SK-N-MC (cell line): ENCODE data around the gene CD58.

ENCODE experiments used
- DNase-seq: peaks from one replicate; pipeline ENCODE4 v3.0.0-alpha.2; 2011; ENCODE audit warnings: low read depth, low spot score
- H3K27ac ChIP-seq: fragments of 200-600 bp; sonication (generic); 2 replicates; pipeline ENCODE4 v1.5.1; 2016; ENCODE audit warnings: mixed run types
- H3K36me3 ChIP-seq: fragments of 200-600 bp; sonication (generic); 2 replicates; pipeline ENCODE4 v1.6.1; 2017; ENCODE audit warnings: antibody characterized with exemption, low read length, mixed read lengths; ENCODE audit not compliant: insufficient read depth
- H3K4me3 ChIP-seq: fragments of 200-600 bp; sonication (generic); 2 replicates; pipeline ENCODE4 v1.5.1; 2016
- H3K9ac ChIP-seq: fragments of 200-600 bp; sonication (generic); 2 replicates; pipeline ENCODE4 v1.8.0; 2017; ENCODE audit warnings: mixed run types, mixed read lengths; ENCODE audit not compliant: insufficient read length
- H3K9me3 ChIP-seq: fragments of 200-600 bp; sonication (generic); 2 replicates; pipeline ENCODE4 v1.6.1; 2017; ENCODE audit warnings: low read depth, mild to moderate bottlenecking, antibody characterized with exemption, low read length, moderate library complexity, mixed read lengths
- EZH2 ChIP-seq: fragments of 200-600 bp; sonication (generic); IDR thresholded peaks from one replicate; pipeline ENCODE4 v1.6.1; 2017; ENCODE audit warnings: antibody characterized with exemption
- FOXP2 ChIP-seq: optimal IDR thresholded peaks from 2 replicates; pipeline ENCODE3; 2011; ENCODE audit warnings: mild to moderate bottlenecking, moderate library complexity; ENCODE audit not compliant: insufficient read depth; ENCODE audit errors: extremely low read length, control extremely low read depth
- POLR2AphosphoS5 ChIP-seq: IDR thresholded peaks from 2 replicates; pipeline ENCODE4 v1.6.1; 2012; ENCODE audit warnings: mild to moderate bottlenecking, low read depth, low read length, borderline replicate concordance

The CD58 gene

DNA sequence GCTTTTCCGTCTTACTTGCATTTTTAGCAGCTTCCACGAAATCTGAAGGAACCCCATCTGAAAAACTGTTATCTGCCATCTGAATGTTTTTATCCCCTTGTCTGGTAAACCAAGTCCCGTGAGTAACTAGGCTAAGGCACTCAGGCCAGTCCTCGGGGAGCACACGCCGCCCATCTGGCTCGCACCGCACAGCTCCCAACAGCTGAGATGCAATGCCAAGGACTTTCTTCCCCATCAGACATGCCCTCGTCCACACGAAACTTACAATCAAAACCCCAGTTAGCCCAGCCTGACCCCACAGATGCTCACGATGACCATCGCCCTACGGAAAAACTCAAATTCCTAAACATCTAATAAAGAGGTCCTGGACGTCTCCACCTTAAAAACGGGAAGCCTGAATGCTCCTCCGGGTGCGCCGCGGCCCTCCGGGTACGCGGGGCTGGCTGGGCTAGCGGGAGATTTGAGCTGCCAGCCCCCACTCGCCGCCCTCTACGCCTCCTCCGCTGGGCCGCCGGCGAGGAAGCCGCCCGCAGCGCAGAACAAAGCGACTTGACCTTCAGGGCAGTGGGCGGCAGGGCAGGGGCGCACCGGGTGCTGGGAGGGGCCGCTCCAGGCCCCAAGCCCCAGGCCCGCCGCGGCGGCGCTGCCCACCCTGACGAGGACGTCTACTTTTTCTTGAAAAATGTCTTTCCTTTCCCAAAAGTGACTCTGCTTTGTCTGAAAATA, 36.6 kb downstream of the CD58 start:
- peaks cover 34% of the 10 kb centered on the region; the same call in 1 of the 2 replicates for H3K36me3 ChIP-seq
- no peak overlapping the region for H3K9ac ChIP-seq
- no peak for DNase-seq
- no peak overlapping the region for H3K27ac ChIP-seq
- no peaks in the 10 kb centered on the region for H3K9me3 ChIP-seq
- TF ChIP-seq FOXP2 (no peak), POLR2AphosphoS5 (no peak), EZH2 (no peak)
- no peak overlapping the region for H3K4me3 ChIP-seq

- Histone ChIP-seq H3K27ac (no peak overlapping the region), H3K9ac (no peak overlapping the region), H3K9me3 (no peaks in the 10 kb centered on the region), H3K4me3 (no peak overlapping the region), H3K36me3 (peaks cover 32% of the 10 kb centered on the region; the same call in 1 of the 2 replicates)
- TF ChIP-seq FOXP2: no peak
- DNase-seq: no peak
Measured at GRCh38 chr1:116533429-116533820, 37.4 kb downstream of the CD58 start.

DNA sequence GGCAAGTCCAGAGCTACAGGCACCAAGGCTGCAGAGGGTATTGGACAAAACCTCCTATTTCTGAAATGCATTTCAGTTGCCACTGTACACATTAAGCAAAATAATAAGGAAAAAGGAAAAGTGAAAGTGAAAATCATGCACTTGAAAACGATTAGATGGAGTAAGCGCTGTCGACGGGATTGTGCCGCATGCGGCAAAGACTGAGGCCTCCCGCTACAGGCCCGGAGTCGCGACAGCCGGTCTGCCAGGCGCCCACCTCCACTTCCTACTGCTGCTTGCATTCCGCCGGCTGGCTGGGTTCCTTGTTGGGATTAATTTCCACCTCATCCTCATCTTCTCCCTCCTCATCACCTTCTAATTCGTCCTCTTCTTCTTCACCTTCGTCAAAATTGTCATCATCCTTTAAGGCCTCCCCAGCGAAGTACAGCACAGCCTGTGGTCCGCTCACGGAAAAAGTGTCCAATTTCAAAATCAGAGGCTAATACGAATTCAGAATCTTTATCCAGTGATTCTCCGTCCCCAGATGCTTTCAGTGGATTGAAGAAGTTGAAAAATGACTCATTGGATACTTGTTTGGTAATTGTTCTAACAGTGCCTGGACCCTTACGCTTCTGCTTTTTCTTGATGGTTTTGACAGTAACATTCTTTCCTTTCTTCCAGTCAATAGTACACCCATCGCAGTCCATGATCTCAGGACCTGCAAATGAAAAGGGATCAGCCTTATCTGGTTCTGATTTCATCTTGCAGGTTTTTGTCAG, 38.0 kb downstream of the CD58 start:
- no peaks in the 10 kb centered on the region for H3K9me3 ChIP-seq
- DNase-seq: no peak
- no peak overlapping the region for H3K4me3 ChIP-seq
- no peak overlapping the region for H3K9ac ChIP-seq
- peaks cover 31% of the 10 kb centered on the region; the same call in 1 of the 2 replicates for H3K36me3 ChIP-seq
- no peak overlapping the region for H3K27ac ChIP-seq
- no peak for TF ChIP-seq FOXP2
- no peak for TF ChIP-seq POLR2AphosphoS5
- no peak for TF ChIP-seq EZH2

DNA sequence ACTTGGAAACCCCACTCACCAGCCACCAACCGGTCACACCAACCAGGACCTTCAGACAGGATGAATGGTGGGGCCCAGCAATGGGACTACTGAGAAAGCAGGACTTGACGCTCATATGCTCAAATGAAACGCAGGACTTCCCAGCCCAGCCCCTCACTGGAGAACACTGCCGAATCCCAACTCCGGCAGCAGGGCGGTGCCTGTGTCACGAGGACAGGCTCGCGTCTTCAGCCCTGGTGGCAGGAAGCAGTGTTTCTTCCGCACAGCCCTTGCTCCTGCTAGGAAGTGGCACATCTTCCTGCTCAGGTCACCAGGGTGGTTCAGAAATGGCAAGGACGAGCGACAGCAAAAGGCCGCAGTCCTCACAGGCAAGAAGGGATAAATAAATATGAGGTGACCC, 38.9 kb downstream of the CD58 start:
- TF ChIP-seq FOXP2 (no peak), POLR2AphosphoS5 (no peak), EZH2 (no peak)
- Histone ChIP-seq H3K9me3 (no peaks in the 10 kb centered on the region), H3K36me3 (peaks cover 23% of the 10 kb centered on the region; the same call in 1 of the 2 replicates), H3K9ac (no peak overlapping the region), H3K27ac (no peak overlapping the region), H3K4me3 (no peak overlapping the region)
- no peak for DNase-seq

- no peak for DNase-seq
- H3K4me3 ChIP-seq: no peak overlapping the region
- no peak overlapping the region for H3K27ac ChIP-seq
- H3K9me3 ChIP-seq: no peaks in the 10 kb centered on the region
- peaks cover 13% of the 10 kb centered on the region; the same call in 1 of the 2 replicates for H3K36me3 ChIP-seq
- H3K9ac ChIP-seq: no peak overlapping the region
- TF ChIP-seq FOXP2: no peak
- no peak for TF ChIP-seq POLR2AphosphoS5
- no peak for TF ChIP-seq EZH2
Measured at GRCh38 chr1:116529681-116530080, 41.1 kb downstream of the CD58 start.

DNA sequence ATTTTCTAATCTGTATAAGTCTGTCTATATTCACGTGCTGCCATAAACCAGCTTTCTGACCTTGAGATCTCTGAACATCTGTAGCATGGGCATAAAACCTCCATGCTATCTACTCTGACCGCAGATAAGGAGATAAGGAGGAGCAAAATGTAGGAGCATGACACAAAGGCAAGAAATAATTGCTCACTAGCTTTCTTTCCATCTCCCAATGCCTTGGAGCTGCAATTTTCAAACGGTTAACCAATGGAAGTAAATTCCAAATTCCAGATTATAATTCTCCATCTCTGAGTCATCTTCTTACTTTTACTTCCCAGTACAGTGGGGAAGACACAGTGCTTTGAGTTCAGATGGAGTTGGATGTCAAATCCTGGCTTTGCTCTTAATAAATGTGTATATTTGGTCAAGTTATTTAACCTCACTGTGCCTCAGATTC, 41.6 kb downstream of the CD58 start:
- TF ChIP-seq EZH2: no peak
- H3K9me3 ChIP-seq: no peaks in the 10 kb centered on the region
- no peak for DNase-seq
- H3K9ac ChIP-seq: no peak overlapping the region
- H3K27ac ChIP-seq: no peak overlapping the region
- H3K4me3 ChIP-seq: no peak overlapping the region
- H3K36me3 ChIP-seq: peaks cover 10% of the 10 kb centered on the region; the same call in 1 of the 2 replicates

GRCh38 chr1:116528329-116529083, 42.3 kb downstream of the CD58 start:
- Histone ChIP-seq H3K9ac (no peak overlapping the region), H3K36me3 (peaks cover 6% of the 10 kb centered on the region; the same call in 1 of the 2 replicates), H3K4me3 (no peak overlapping the region), H3K9me3 (no peaks in the 10 kb centered on the region), H3K27ac (no peak overlapping the region)
- DNase-seq: no peak
- TF ChIP-seq POLR2AphosphoS5 (no peak), EZH2 (no peak), FOXP2 (no peak)

- Histone ChIP-seq H3K27ac (no peak overlapping the region), H3K4me3 (no peak overlapping the region), H3K36me3 (no peaks in the 10 kb centered on the region), H3K9me3 (no peaks in the 10 kb centered on the region), H3K9ac (no peak overlapping the region)
- no peak for TF ChIP-seq FOXP2
- no peak for TF ChIP-seq POLR2AphosphoS5
- no peak for TF ChIP-seq EZH2
- DNase-seq: no peak
Measured at GRCh38 chr1:116525440-116525839, 45.4 kb downstream of the CD58 start.

DNA sequence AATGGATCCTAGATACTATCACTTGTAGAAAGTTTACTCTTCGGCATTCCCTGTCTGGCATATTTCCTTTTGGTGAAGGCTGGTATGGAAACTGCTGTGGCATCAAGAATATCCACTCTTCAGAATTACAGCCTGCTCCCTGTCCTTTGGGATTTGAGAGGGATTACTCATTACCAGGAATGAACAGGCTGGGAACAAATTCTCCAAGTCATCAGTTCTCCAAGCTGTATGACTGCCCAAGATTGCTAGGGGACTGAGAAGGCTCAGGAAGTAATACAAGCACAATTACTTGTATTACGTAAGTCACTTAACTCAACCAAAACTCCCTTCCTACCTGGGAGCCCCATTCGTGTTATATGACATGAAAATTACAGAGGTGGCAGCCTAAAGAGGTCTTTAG, 49.6 kb downstream of the CD58 start:
- Histone ChIP-seq H3K36me3 (peaks cover 3% of the 10 kb centered on the region), H3K27ac (no peak overlapping the region), H3K9ac (no peak overlapping the region), H3K4me3 (no peak overlapping the region), H3K9me3 (no peaks in the 10 kb centered on the region)
- TF ChIP-seq FOXP2 (no peak), POLR2AphosphoS5 (no peak), EZH2 (no peak)
- no peak for DNase-seq
